PFSK-1 (cell line): Measurements from ENCODE around the gene TMEM59L.
A peak's percentile ranks its signal among the peaks of the same experiment; 100 is the strongest.

Experiments used
- FOXP2 ChIP-seq: optimal IDR thresholded peaks from 2 replicates; pipeline ENCODE3; 2011; ENCODE audit warnings: borderline replicate concordance, control low read depth, inconsistent platforms; ENCODE audit not compliant: insufficient read depth; ENCODE audit errors: extremely low read length, extremely low read depth
- POLR2AphosphoS5 ChIP-seq: IDR thresholded peaks from 2 replicates; pipeline ENCODE4 v1.6.1; 2012; ENCODE audit warnings: low read depth, mild to moderate bottlenecking, control low read depth, low read length, moderate library complexity
- REST ChIP-seq, 2 experiments: IDR thresholded peaks; 2 replicates each; pipeline versions ENCODE4 v1.6.1 to v1.8.0; 2011 to 2012; ENCODE audit warnings: low read depth in 2 of 2, low read length in 2 of 2, control low read depth in 1 of 2, inconsistent platforms in 1 of 2, mild to moderate bottlenecking in 1 of 2, moderate library complexity in 1 of 2; ENCODE audit not compliant: insufficient read depth in 1 of 2
- SIN3A ChIP-seq: IDR thresholded peaks from 2 replicates; pipeline ENCODE4 v1.6.1; 2012; ENCODE audit warnings: mild to moderate bottlenecking, low read length, moderate library complexity, borderline replicate concordance; ENCODE audit not compliant: insufficient read depth
- TAF1 ChIP-seq: IDR thresholded peaks from 2 replicates; pipeline ENCODE4 v1.6.1; 2012; ENCODE audit warnings: low read length, control low read depth, borderline replicate concordance; ENCODE audit not compliant: insufficient read depth

TMEM59L gene

GRCh38 chr19:18658366-18658855 lies 45.7 kb downstream of the TMEM59L start:
- TF ChIP-seq FOXP2 = no peak

- TF ChIP-seq REST (IDR thresholded peaks at IDR 0.05; ENCODE audit: insufficient read depth in 1 of 2, low read depth in 2 of 2, low read length in 2 of 2) = no peak
- TF ChIP-seq TAF1 = no peak
- TF ChIP-seq POLR2AphosphoS5 = no peak
- no peak for TF ChIP-seq SIN3A
Measured at GRCh38 chr19:18659281-18660050, 46.8 kb downstream of the TMEM59L start.

GRCh38 chr19:18660051-18660910 lies 47.6 kb downstream of the TMEM59L start:
- TF ChIP-seq TAF1 (no peak), FOXP2 (peak; percentile 32)

GRCh38 chr19:18660939-18661670 lies 48.4 kb downstream of the TMEM59L start:
- TF ChIP-seq FOXP2 (no peak), REST (IDR thresholded peaks at IDR 0.05; ENCODE audit: insufficient read depth in 1 of 2, low read depth in 2 of 2, low read length in 2 of 2) (no peak), SIN3A (no peak), POLR2AphosphoS5 (no peak), TAF1 (no peak)

- TF ChIP-seq POLR2AphosphoS5 (no peak), FOXP2 (no peak), SIN3A (no peak), REST (IDR thresholded peaks at IDR 0.05; ENCODE audit: insufficient read depth in 1 of 2, low read depth in 2 of 2, low read length in 2 of 2) (no peak), TAF1 (no peak)
Measured at GRCh38 chr19:18662972-18663732, 50.5 kb downstream of the TMEM59L start.
